IPS-NIHi7 (cell line): ENCODE results near the gene KMT2B.
A peak's percentile ranks its signal among the peaks of the same experiment; 100 is the strongest.

Experiments used
- DNase-seq: peaks from one replicate; pipeline ENCODE4 v3.0.0; 2012; ENCODE audit warnings: mixed read lengths; ENCODE audit errors: extremely low spot score

Gene KMT2B

GRCh38 chr19:35777086-35777841, 59.5 kb downstream of the KMT2B start:
- DNase-seq: peak; percentile 56

GRCh38 chr19:35777961-35778360, 60.2 kb downstream of the KMT2B start:
- no peak for DNase-seq

- DNase-seq: no peak
These were observed 61.2 kb downstream of the KMT2B start for GRCh38 chr19:35779033-35779432.

GRCh38 chr19:35780058-35780457, 62.3 kb downstream of the KMT2B start:
- no peak for DNase-seq

GRCh38 chr19:35780717-35781116, 62.9 kb downstream of the KMT2B start:
- no peak for DNase-seq

GRCh38 chr19:35781650-35782049, 63.8 kb downstream of the KMT2B start:
- no peak for DNase-seq

GRCh38 chr19:35782589-35782988, 64.8 kb downstream of the KMT2B start:
- DNase-seq: no peak

GRCh38 chr19:35783469-35784434, 65.9 kb downstream of the KMT2B start:
- DNase-seq: peak; percentile 59

- peak; percentile 93 for DNase-seq
These were observed 66.9 kb downstream of the KMT2B start for GRCh38 chr19:35784503-35785338.

GRCh38 chr19:35785339-35785627, 67.5 kb downstream of the KMT2B start:
- no peak for DNase-seq

- DNase-seq: no peak
These were observed 68.7 kb downstream of the KMT2B start for GRCh38 chr19:35786299-35787160.

- DNase-seq: no peak
These were observed 69.5 kb downstream of the KMT2B start for GRCh38 chr19:35787227-35787799.
